Measurements from ENCODE around the gene ACSS3.

Gene ACSS3

GRCh38 chr12:81203671-81204204 is 125.9 kb downstream of the ACSS3 start:
- in situ Hi-C loops (cut with HindIII; ENCODE audit: low pct_ligation_motif_present, low sequenced_read_pairs): no loop called here
- DNase-seq: no peak
- TF ChIP-seq CTCF (IDR thresholded peaks at IDR 0.05; ENCODE audit: low read depth, low read length, missing control alignments): no peak

GRCh38 chr12:81205416-81205815 is 127.5 kb downstream of the ACSS3 start:
- in situ Hi-C loops (cut with HindIII; ENCODE audit: low pct_ligation_motif_present, low sequenced_read_pairs): no loop called here
- Histone ChIP-seq H3K4me3 (ENCODE audit: low read depth, low read length) (no peak overlapping the region), H3K27ac (no peak overlapping the region), H3K36me3 (replicated peaks) (no peaks in the 10 kb centered on the region), H3K27me3 (replicated peaks) (no peaks in the 10 kb centered on the region)
- TF ChIP-seq CTCF (IDR thresholded peaks at IDR 0.05; ENCODE audit: low read depth, low read length, missing control alignments): no peak
- DNase-seq: no peak

More at GRCh38 chr12:81203671-81204204, 125.9 kb downstream of the ACSS3 start:
- H3K27ac ChIP-seq: no peak overlapping the region
- H3K4me3 ChIP-seq (ENCODE audit: low read depth, low read length): no peak overlapping the region
- no peaks in the 10 kb centered on the region for H3K27me3 ChIP-seq (replicated peaks)
- H3K36me3 ChIP-seq (replicated peaks): no peaks in the 10 kb centered on the region

- H3K36me3 ChIP-seq (replicated peaks): no peaks in the 10 kb centered on the region
- no peak overlapping the region for H3K4me3 ChIP-seq (ENCODE audit: low read depth, low read length)
- no peaks in the 10 kb centered on the region for H3K27me3 ChIP-seq (replicated peaks)
- no peak overlapping the region for H3K27ac ChIP-seq
- no peak for DNase-seq
- TF ChIP-seq CTCF (IDR thresholded peaks at IDR 0.05; ENCODE audit: low read depth, low read length, missing control alignments): no peak
- in situ Hi-C loops (cut with HindIII; ENCODE audit: low pct_ligation_motif_present, low sequenced_read_pairs): no loop called here
Measured at GRCh38 chr12:81206429-81206828, 128.6 kb downstream of the ACSS3 start.

GRCh38 chr12:81207173-81207572 is 129.3 kb downstream of the ACSS3 start:
- Histone ChIP-seq H3K4me3 (ENCODE audit: low read depth, low read length) (no peak overlapping the region), H3K27me3 (replicated peaks) (no peaks in the 10 kb centered on the region), H3K27ac (no peak overlapping the region), H3K36me3 (replicated peaks) (no peaks in the 10 kb centered on the region)
- no peak for DNase-seq
- in situ Hi-C loops (cut with HindIII; ENCODE audit: low pct_ligation_motif_present, low sequenced_read_pairs): no loop called here
- TF ChIP-seq CTCF (IDR thresholded peaks at IDR 0.05; ENCODE audit: low read depth, low read length, missing control alignments): no peak

GRCh38 chr12:81207664-81208063 is 129.8 kb downstream of the ACSS3 start:
- H3K36me3 ChIP-seq (replicated peaks): no peaks in the 10 kb centered on the region
- in situ Hi-C loops (cut with HindIII; ENCODE audit: low pct_ligation_motif_present, low sequenced_read_pairs): no loop called here

More at GRCh38 chr12:81207664-81208063, 129.8 kb downstream of the ACSS3 start:
- H3K27ac ChIP-seq: no peak overlapping the region
- H3K4me3 ChIP-seq (ENCODE audit: low read depth, low read length): no peak overlapping the region
- TF ChIP-seq CTCF (IDR thresholded peaks at IDR 0.05; ENCODE audit: low read depth, low read length, missing control alignments): no peak
- no peak for DNase-seq
- no peaks in the 10 kb centered on the region for H3K27me3 ChIP-seq (replicated peaks)

Measured in brain microvascular endothelial cell (primary cell).